Right forelimb (tissue), 1 donor: Measurements from ENCODE around the gene KCNIP1.

ENCODE experiments used
- DNase-seq: peaks from one replicate; pipeline ENCODE4 v3.0.0-alpha.2; 2018

The KCNIP1 gene

DNA sequence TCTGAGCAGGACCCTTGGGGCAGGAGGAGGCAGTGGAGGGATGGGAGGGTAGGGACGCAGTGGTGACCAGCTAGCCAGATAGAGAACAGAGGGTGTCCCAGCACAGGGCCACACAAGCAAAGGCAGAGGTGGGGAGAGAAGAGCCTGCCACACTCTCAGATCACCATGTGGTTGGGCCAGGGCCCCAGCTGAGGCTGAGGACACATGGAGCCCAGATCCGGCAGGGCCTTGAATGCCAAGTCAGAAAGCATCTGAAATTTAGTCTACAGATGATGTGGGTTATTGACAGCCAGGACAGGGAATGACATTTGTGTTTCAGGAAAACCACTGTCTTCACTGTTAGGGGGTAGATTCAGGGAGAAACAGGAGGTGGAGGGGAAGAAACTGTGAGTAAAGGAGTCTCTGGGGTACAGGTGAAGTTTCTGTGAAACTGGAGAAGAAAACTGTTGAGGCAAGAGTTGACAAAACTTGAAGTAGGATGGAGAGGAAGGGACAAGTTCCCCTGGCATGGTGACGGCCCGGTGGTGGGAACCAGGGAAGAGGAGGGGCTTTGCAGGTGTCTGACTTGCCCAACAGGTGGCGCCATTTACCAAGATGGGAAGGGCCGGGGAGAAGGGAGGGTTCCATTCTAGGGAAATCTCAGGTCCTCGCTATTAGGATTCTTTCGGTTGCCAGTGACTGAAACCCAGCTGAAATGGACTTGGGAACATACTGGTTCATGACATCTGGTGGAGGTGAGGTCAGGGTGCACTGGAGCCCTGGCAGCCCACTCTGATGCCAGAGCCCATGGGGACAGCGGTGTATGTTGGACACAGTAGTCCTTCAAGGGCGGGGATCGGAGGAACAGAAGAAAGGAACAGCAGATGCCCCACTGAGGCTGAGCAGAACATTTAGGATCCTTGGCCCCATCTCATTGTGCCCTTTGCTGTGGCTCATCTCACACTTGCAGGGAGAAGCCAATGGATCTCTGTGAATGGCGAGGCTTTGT lies 100.1 kb downstream of the KCNIP1 start:
- peak; percentile 64 for DNase-seq

DNA sequence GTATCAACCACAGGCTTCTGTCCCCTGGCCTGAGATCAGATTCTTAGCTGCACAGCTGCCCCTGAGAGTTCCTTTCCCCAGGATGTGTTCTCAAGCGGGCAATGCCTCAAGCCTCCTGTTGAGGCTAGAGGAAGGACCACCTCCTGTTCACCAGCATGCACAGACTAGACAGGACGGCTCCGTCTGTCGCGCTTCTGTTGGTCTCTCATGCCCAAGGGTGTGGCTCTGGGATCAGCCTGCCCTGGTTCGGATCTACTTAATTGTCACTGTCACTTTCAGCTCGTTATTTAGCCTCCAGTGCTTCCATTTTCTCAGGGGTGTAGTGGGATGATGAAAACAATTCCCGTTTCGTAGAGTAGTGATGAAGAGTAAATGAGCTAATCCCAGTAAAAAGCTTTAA lies 103.1 kb downstream of the KCNIP1 start:
- no peak for DNase-seq

DNA sequence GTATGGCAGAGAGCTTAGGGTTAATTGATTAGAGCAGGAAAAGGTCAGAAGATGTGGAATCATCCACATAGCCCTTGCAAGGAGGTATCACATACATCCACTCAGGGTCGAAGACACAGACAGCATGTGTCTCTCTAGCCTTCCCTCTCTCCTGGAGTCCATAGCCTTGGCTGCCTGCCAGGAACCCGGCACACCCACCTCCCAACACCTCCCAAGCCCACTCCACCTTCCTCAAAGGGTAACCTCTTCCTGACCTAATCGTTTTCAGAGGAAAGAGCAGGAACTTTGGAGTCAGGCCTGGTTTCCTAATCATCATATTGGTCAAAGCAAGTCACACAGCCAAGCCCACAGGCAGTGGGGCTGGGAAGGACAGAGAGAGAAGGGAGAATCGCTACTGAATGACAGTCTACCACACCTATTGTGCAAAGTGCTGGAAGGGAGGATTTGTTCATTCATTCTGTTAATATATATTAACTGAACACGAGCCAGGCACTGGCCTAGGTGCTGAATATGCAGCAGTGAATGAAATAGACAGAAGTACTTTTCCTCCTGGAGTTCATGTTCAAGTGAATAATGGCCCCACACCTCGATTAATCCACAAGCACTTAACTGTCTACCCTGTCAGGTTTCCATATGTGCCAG lies 107.8 kb downstream of the KCNIP1 start:
- DNase-seq = no peak

DNA sequence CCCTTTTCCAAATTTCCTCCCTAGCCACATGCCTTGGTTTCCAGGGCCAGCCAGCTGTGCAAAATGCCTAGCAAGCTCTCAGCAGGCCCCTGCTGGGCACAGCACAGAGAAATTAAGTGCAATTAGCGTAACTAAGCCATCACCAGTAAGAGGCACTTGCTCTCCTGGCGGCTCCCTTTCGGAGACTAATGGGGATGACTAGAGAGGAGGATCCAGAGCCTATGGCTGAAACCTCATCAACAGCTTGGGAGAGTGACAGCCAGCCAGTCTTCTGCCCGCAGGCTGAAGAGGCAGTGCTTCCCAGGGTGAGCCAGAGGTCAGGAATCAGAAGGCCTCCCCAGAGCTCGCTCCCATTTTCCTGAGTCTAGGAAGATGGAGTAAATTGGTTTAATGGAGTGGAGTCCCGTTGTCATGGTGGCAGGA lies 108.4 kb downstream of the KCNIP1 start:
- no peak for DNase-seq

DNA sequence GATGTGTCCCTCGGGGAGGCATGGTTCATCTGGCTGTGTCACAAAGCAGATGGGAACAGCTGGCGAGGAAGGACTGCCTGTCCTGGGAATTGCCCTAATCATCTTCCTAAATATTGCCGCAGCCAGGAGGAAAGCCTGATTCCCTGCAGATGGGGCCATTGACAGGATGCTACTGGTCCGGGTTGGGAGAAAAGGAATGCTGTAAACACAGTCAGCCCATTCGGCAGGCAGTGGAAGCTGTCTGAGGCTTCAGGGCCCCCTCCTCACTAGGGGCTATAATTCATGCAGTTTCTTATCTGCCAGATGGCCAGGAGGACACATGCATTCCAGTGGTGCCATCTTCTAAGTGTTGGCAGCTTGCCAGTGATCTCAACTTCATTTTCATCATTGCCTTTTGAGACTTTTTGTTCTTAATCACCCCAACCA lies 110.3 kb downstream of the KCNIP1 start:
- no peak for DNase-seq

DNA sequence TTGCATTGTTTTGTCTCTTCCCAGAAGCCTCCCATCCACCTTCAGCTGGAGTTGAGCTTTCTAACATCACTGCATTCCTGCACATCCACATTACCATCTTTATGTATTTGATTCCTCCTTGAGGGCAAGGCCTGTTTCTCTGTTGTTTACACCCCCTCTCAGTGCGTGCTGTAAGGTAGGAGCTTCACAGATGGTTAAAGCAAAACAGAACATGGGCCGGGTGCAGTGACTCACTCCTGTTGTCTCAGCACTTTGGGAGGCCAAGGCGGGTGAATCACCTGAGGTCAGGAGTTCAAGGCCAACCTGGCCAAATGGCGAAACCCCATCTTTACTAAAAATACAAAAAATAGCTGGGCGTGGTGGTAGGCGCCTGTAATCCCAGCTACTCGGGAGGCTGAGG lies 110.9 kb downstream of the KCNIP1 start:
- DNase-seq = no peak

DNA sequence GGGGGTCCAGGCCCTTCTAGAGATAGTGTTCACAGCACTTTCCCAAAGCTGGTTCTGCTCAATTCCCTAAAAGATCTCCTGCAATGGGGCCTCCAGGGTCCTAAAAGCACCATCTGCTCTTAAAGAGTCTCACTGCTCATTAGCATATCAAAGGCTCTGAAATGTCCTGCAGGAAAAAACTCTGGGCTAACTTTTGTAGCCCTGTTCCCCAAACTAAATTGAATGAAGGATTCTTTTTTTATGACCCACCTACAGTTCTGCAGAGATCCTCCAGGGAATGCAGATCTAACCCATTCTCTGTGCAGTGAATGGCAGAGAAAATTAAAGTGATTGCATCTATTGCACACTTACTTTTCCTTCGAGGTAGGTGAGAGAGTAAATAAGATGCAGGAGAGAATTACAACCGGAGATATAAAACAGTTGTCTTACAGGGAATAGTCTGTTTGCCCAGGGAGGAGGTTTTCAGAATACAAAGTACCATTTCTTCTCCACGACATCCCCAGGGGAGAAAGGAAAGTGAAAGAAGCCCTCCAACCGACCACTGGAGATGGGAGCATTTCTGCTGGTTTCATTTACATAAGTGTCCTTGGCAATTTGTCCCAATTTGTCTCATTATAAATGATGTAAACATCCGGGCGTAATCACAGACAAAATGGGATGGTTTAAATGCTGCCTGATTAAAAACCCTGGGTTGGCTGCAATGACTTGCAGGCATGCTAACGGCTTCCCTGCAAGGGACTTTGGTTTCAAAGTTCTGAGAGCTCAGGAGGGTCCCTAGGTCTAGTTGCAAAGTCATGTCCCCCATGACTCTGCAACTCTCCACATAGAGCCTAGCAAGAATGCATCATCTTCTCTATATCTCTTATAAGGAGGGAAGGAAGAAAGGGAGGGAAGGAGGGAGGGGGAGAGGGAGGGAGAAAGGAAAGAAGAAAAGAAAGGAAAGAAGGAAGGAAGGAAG lies 114.0 kb downstream of the KCNIP1 start:
- no peak for DNase-seq

DNA sequence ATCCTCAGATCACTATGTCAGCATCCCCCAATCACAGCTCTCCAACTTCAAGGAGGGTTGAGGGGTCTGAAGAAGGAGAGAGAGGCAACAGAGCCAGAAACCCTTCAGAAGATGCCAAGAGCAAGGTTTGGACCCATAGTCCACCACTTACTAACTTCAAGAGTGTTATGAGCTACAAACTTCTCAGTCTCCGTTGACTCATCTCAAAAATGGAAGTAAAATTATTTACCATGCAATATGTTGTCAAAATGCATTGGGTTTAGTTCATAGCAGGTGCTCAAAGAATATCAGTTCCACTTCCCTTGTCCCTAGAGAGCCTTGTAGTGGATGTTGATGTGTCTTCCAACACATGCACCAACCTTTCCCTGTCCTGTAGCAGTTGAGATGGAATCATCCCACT lies 116.0 kb downstream of the KCNIP1 start:
- DNase-seq = no peak

DNA sequence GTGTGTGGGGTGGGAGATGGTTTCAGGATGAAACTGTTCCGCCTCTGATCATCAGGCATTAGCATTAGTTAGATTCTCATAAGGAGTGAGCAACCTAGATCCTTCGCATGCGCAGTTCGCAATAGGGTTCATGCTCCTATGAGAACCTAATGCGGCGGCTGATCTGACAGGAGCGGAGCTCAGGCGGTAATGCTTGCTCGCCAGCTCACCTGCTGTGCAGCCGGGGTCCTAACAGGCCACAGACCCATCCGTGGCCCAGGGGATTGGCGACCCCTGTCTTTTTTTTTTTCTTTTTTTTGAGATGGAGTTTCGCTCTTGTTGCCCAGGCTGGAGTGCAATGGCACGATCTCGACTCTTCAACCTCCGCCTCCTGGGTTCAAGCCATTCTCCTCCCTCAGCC lies 119.1 kb downstream of the KCNIP1 start:
- no peak for DNase-seq

DNA sequence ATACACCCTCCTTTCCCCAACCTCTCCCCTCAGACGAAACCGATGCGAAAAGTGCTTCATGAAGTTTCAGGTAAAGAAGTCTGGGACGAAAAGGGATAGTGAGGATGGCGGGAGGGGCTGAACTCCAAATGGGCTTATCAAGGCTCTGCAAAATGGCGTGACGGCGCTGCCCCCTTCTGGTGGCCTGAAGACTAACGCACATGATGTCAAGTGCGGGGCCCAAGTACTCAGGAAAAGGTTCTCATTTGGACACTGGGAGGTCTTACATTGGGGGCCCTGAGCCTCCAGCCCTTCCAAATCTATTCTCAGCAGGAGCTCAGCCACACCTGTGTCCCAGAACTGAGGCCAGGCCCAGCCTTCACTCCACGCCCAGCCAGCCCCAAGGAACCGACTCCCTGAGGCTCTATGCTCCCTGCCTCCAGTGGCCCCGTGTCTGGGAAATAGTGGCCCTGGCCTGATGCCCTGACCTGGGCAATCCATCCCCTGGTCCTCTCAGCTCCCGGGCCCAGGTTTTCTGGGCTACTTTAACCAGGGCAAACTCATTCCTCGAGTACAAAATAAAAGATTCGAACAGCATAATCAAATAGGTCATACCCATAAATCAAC lies 119.9 kb downstream of the KCNIP1 start:
- DNase-seq = peak; percentile 68

DNA sequence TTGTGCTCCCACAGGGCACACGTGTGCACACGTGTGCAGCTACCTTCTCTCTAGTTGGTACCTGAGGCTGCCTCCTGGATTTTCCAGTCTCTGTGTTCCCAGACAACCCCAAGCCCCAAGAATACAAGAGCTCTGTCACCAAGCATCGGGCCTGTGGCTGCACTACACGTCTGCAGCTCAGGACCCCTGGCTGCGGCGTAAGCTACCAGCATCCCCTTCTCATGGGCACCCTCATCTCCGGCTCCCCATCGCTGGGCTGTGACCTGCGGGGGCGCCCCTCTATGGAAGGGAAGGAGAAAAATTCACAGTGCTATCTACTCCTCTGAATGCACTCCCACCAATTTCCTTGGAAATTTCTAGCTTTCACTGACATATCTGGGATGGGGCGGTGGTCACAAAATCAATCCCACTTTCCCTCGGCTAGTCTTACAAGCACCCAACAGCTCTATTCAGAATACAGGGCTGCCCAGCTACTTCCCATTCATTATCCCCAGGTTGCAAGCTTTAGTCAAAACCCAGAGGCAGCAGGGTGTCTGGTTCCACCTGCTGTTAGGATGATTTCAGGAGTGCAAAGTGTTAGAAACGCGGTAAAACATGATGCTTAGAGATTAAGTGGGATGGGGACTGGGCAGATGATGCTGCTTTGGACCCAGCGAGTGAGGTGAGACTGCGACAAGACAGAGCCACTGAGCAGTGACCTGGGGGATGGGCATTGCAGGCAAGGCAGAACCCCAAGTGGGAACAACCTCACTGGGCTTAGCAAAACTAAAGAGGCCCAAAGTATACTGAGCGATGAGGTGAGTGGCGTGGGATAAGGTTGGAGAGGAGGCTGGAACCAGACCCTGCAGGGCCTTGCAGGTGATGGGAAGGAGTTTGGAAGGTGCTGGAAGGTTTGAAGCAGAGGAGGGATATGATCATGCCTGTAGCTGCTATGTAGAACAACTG lies 121.7 kb downstream of the KCNIP1 start:
- DNase-seq = peak; percentile 28

DNA sequence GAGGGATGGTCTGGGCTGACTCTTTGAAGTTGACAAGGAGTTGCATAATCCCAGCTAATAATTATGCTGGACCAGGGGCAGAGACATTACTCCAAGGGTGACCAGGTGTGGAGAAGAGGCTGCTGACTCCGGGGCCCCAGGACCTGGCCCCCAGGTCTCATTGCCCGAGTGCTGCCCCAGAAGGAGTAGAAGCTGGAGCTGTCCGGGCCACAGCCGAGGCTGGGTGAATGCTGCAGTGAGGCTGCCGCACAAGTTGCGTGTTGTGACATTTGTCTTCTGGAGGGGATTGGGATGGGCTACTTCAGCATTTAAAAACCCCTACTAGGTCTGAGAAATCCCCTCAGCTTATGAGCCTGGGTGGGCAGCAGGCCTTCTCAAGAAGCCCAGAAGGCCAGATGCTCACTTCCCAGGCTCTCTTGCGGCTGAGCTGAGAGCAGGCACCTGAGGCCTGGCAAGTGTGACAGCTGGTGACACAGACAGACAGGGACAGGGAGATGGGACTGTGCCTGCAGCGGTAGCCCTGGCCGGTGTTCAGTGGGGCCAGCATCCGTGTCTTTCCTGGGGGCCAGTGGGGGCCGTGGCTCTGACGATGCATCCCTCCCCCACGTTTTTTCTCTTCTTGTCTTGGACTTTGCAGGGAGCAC lies 122.8 kb downstream of the KCNIP1 start:
- DNase-seq = peak; percentile 11

DNA sequence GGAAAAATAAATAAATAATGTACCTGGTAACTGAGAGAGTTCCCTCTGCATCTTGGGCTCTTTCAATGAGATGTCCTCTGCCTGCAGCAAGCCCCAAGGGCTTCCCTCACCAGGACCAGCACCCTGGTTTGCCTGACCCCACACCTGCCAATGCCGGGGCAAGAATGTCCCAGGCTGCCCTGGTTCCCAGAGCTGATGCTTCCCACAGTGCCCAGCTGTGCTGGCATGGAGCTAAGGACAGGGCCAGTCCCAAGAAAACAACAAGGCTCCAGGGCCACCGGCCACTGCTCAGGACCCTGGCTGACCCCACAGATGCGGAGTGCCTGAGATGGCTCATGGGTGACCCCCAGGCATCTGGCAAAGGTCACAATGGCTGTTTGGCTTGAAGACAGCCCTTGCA lies 123.5 kb downstream of the KCNIP1 start:
- DNase-seq = peak; percentile 27

DNA sequence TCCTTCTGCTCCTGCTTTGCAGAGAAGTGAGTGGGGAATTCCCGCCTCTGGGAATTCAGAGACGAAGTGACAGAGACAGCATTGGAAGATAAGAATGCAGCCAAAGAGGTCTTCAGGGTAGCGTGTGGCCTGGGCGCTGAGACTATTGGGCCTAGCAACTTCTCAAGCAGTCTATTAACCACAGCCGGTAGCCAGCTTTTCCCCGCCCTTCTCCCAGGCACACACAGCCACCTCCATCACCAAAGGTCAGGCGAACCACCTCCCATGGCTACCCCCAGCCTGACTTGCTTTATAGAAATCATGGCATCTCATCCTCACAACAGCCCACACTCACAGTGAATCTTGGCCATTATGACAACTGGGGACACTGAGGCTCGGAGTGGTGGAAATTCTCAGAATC lies 124.2 kb downstream of the KCNIP1 start:
- DNase-seq = no peak

DNA sequence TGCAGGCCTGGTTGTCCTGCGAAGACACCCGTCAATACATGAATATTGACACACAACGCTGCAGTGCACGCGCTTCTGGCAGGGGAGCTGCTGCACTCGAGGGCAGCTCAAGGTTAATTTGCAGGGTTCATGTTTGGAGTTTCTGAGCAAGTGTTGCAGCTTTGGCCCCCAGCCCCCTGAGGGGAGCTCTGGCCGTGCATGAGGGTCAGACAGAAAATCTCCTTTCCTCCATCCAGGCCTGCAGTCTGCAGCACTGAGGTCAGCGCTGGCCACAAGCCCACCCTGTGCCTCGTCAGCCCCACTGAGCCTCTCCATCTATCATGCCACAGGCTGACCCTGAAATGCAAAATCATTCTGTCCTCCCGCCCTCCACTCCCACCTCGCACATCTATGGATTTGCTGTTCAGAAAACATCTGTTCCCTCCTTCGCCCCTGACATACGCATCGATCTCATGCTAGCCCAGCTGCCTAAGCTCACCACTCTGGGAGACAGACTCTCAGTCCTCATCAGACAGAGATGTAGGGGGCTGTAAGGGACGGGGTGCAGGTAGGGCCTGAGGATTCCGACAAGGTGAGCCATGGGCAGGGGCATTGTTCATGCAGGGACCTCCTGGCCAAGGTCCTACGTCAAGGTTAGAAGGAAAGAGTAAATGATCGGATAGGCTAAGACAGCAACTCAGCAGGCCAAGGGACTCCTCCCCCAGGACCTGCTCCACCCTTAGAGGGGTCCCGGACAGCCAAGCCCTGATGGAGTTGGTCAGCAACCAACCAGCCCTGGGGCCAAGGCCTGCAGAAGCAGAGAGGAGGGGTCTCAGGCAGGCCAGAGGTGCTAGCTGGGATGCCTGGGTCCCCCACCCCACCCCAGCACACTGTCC lies 125.1 kb downstream of the KCNIP1 start:
- no peak for DNase-seq

DNA sequence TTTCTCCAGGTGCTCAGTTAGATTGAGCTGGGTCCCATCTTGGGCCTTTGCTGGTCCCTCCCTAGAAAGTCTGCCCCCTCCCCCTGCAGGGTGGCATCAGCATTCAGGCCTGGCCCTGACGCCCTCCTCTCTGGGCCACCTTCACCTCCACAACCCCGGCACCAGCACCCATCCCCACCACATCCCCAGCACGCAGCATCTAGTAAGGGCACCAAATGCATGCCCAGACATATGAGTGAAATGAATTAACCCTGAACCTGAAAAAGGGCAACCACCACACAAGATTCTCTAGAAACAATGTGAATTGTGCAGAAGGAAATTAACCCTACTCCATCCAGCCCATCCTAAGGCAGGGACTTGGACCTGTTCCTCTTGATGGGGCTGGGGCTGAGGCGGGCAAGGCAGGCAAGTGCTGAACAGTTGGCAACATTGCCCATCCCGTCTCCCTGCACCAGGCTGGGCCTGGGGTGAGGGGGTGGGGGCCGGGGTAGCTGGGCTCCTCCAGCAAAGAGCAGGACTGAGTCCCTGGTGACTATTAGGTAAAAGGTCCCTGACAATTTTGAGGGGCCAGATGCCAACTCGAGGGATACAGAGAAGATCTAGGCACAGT lies 125.9 kb downstream of the KCNIP1 start:
- DNase-seq = no peak

DNA sequence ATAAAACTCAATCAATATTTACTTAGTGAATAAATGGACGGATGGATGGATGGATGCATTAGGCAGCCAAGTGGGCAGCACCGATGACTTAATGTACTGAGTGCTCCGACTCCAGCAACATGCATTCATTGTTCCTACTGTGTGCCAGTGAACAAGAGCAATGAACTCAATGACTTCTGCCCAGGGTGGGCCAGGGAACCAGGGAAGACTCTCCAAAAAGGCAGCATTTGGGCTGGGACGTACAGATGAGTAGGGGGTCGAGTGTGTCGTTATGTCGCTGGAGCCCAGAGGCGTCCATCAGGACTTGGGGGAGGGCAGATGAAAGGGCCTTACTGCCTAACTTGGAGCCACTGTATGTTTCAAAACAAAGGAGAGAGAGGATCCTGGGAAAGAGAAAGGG lies 126.4 kb downstream of the KCNIP1 start:
- no peak for DNase-seq

DNA sequence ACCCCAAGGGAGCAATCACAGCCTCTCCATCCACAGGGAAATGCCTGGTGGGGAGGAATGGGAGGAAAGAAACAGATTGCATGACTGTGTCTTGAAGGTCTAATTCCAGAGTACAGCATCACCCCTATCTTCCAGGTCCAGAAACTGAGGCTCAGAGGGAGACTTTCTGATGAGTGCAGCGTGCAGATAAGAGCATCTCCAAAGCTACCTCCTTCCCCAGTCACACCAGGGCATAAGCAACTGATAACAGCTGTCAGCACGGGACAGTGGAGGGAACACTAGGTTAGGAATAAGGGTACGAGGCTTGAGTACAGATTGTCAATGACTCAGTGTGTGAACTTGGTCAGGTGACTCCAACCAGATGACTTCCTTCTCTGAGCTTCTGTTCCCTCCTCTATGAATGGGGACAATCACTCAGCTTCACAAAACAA lies 126.9 kb downstream of the KCNIP1 start:
- DNase-seq = no peak

DNA sequence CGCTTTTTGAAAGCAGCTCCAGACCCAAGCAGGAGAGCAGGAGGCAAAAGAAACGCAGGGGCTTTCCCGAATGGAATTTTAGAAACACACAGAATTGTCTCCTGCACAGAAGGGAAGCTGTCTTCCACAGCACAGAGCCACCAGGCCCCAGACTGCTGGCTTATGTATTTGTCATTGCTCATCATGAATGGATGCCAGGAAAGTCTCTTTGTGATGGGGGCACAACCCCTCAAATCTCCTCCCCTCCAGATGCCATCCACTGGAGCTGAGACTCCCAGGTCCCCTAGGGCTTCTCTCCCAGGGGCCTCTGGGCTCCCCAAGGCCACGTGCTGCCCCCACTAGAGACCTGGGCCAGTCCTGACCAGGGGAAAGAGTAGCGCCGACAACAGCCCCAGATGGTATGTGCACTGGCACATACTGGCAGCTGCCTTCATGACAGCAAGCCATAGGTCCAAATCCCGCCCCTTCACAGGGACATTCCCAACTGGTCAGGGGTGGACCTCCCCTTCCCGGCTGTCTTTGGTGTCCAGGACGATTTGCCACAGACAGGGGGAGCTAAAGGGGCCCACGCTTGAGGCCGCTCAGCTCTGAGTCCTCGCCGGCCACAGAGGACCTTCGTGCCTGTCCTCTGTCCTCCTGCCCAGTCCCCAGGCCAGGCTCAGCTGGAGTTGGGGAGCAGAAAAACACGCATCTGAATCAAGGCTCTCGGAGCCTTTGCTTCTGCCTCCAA lies 127.8 kb downstream of the KCNIP1 start:
- DNase-seq = no peak
